ENCODE results near the gene ZNF132.
"Not testable (repeated sequence)": the region's sequence is repeated elsewhere in the genome, so short reads cannot be mapped to it uniquely, and the experiment has no call there.

ZNF132 gene
- 1.9 to 3.5 reads per million in 2 donors for total RNA-seq

GRCh38 chr19:58439576-58440554 is at the start of gene ZNF132:
Gene ZNF132, minus strand, starts transcription at chr19:58440153. Its CDS starts 332 bp downstream, at chr19:58439821.
- DNase-seq, result peak; percentile 72 to 100 (median 93)

- peak in 1 of 5 experiments; percentile 34 for DNase-seq
These were observed 44.4 kb upstream of the ZNF132 start for GRCh38 chr19:58484349-58484748.

- no peak for DNase-seq
These were observed 43.8 kb upstream of the ZNF132 start for GRCh38 chr19:58483776-58484175.

- DNase-seq, result no peak
These were observed 42.4 kb upstream of the ZNF132 start for GRCh38 chr19:58482372-58482771.

- no peak for DNase-seq
These were observed 40.9 kb upstream of the ZNF132 start for GRCh38 chr19:58480831-58481230.

- no peak for DNase-seq
These were observed 40.5 kb upstream of the ZNF132 start for GRCh38 chr19:58480481-58480830.

DNA sequence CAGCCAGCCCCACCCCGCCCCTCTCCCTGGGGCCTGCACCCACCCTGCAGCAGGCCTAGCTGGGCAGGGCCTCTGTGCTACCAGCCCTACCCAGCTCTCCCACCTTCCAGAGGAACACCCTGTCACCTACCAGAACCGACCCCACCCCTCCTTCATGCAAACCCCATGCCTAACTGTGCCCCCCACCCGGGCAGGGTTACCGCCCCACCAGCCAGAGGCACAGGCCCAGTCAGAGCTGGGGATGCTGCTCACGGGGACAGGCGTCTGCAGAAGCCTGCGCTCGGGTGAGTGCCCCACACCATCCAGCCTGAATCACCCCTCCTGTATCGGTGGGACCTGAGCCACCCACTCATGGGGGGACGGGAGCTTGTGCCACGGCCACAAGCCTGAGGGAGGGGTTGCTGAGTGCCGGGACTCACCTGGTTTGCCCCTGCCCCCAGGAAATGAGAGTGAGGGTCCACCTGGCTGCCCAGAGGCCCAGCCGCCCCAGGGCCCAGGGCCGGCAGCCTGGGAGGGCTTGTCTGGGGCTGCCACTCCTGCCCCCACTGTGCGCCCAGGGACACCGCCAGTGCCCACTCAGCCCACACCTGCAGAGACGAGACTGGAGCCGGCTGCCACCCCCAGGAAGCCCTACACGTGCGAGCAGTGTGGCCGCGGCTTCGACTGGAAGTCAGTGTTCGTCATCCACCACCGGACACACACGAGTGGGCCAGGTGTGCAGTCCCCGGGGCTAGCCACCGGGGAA is 40.0 kb upstream of the ZNF132 start:
- DNase-seq, result no peak

DNA sequence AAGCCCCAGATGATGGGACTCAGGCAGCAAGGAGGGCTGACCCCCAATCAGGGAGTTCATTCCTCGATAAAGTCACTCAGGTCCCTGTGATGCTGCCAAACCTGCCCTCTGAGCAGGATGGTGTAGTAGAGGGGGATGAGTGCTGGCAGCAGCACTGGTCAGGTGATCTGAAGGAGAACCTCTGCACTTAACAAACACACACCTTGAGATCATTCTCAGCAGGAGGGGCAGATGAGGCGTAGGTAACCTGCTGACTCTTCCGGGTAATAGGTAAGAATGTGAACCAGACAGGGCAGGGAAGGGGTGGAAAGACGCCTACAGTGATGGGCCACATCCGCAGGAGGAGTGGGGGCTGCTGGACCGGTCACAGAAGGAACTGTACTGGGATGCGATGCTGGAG is 39.4 kb upstream of the ZNF132 start:
- DNase-seq, result no peak

- no peak for DNase-seq
These were observed 37.9 kb upstream of the ZNF132 start for GRCh38 chr19:58477871-58478270.

DNA sequence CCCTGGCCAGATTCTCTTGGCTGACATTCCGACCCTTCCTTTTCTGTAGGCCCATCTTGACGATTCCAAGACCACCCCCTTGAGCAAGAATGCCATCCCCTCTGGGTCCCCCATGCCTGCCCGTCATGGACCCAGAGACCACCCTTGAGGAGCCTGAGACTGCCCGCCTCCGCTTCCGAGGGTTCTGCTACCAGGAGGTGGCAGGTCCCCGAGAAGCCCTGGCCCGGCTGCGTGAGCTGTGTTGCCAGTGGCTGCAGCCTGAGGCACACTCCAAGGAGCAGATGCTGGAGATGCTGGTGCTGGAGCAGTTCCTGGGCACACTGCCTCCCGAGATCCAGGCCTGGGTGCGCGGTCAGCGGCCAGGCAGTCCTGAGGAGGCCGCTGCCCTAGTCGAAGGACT is 37.2 kb upstream of the ZNF132 start:
- no peak for DNase-seq

- DNase-seq, result no peak
These were observed 36.6 kb upstream of the ZNF132 start for GRCh38 chr19:58476498-58477015.

DNA sequence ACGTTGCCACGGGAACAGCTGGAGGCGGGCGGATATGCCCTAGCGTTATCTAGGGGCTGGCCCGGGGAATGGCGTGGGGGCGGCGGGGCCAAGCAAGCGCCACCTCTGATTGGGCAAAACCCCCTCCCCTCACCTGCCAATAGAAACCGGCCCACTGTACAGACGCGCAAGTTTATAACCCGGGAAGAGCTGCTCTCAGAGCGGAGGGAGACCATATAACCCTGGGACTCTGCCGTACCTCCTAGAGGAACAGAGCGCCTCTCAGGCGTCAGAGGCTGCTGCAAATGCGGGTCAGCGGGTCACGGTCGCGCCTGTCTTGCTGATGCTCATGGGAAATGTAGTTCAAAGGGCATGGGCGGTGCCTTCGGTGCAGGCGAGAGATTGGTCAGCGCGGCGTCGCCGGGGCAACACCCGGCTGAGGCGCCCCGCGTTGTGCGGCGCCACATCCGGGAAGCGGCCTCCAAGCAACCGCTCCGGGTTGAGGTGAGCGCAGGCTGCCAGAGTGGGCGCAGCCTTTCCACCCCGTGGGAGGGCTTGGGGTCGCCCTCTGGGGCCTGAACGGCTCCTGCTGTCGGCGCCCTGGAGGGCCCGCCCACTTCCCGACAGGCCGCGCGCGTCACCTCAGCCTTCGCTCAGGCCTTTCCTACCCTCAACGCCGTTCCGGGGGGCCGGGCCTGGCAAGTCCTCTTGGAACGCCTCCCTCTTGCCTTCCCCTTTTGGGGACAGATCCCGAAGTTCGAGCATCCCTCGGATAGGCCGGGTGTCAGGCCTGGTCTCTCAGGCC is 36.0 kb upstream of the ZNF132 start, which contains the start of gene ZNF446:
ZNF446 (plus strand) TSS at position 639 of the 784 bp plus-strand sequence. CDS start 867 bp downstream, outside the sequence.
- DNase-seq, result peak; percentile 83 to 99 (median 93)

DNA sequence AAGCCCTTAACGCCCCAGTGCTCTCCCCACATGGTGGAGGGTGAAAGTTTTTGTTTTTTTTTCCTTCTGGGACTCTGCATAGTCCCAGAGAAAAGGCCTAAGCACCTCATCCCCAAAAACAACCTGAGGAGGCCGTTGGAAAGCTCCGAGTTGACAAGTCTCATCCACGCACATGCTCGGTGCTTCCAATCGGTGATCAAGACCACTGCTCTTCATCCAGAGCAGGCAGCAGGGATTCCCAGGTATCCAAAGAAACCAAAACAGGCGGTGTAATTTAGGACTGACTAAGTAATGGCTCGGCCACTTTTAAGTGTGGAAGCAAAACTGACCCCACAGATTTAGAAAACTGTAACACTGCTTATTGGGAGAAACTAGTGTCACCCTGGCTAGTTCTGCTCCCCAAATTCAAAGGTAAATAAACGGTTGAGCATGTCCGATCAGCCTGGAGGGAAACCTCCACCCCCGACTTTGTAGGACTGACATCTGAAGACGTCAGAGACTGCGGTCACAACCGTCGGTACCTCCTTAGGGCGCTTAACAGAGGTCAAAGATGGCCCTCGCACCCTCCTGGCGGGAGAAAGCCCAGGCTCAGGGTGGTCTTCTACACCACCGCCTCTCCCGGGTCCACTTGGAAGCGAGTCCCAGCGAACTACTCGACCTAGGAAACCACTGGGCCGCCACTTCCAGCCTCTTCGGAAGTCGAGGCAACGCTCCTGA is 35.2 kb upstream of the ZNF132 start:
- DNase-seq, result no peak

- DNase-seq, result no peak
These were observed 34.5 kb upstream of the ZNF132 start for GRCh38 chr19:58474291-58474996.

DNA sequence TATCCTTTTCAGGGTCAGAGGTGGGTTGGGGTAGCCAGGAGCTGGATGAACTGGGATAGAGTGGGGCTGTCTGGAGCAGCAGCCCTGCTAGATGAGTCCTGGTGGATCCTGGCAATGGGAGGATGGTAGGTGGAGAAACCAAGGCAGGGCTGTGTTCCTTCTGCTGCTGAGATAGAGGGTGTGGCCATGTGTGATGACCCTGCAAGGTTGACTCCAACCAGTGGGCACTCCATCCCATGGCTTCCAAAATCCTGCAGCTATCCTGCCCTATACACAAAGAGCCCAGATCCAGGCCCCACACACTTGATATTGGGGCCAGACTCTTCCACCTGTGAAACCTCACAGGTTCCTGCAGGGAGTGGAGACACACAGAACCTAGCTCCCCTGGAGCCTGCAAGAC is 33.8 kb upstream of the ZNF132 start:
- no peak for DNase-seq

- no peak for DNase-seq
These were observed 31.8 kb upstream of the ZNF132 start for GRCh38 chr19:58471736-58472135.

- not testable (repeated sequence) for DNase-seq
These were observed 31.0 kb upstream of the ZNF132 start for GRCh38 chr19:58470837-58471543.

- DNase-seq, result no peak
These were observed 29.5 kb upstream of the ZNF132 start for GRCh38 chr19:58469241-58470013.

DNA sequence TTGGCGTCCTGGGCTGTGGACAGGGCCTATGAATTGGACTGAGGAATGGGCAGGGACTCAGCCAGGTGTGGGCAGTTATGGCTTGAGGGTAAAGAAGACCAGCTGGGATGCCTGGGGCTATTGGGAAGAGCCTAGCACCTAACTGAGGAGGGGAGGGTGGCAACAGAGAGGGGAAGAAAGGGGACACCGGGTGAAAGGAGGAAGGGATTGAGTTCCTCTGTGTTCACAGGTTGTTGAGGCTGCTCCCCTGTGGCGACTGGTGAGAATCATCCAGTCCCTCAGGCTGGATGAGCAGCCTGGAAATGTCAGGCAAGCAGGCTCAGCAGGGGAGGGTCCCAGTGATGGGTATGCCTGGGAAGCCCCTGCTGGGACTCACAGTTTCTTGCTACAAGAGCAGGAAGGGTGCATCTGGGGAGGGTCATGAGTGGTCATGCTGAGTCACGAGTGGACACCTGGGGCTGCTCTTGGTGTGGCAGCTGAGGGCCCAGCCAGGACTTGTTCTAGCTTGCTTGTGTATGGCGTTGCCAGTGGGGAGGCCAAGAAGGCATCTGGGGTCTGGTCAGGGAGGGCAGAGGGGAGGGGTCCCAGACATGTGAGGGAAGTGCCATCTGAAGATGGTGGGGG is 28.4 kb upstream of the ZNF132 start:
- no peak for DNase-seq
